Hepatocyte (in vitro differentiated cells): ENCODE data around the gene NMB.

Experiments used
- CTCF ChIP-seq: fragments of 200-600 bp; sonication (generic); IDR thresholded peaks from 2 replicates; pipeline ENCODE4 v1.5.1; 2016; ENCODE audit warnings: antibody characterized with exemption, mild to moderate bottlenecking; ENCODE audit not compliant: poor library complexity
- EZH2phosphoT487 ChIP-seq: fragments of 200-600 bp; sonication (generic); IDR thresholded peaks from one replicate; pipeline ENCODE4 v1.6.1; 2018; ENCODE audit warnings: antibody characterized with exemption, mild to moderate bottlenecking, low read depth, moderate library complexity; ENCODE audit not compliant: unreplicated experiment, severe bottlenecking

DNA sequence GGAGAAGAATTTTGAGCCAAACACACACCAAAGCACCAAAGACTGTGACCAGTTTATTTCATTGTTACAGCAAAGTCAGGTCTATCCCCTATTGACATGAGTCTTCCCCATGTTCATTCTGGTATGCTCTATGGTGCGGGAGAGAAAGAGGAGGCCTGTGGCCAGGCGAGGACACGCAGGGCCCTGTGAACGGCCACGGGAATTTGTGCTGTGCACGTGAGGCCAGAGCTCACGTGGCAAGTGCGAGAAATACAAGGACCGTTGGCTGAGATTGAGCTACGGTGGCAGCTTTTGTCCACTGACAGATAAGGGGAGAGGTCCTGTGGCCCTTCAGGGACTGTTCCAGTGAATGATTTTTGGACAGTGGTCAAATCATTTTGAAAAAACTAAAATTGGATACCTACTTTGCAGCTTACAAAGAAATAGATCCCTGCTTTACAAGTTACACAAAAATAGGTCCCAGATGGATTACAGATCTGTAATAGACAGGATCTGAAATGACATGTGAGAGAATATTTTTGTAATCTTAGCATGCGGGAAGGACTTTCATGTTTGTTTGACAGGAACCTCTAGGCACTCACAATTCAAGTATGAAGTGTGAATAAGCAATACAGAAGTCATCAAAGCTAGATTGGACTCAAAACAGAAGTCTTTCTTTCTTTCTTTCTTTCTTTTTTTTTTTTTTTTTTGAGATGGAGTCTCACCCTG lies 48.0 kb downstream of the NMB start:
- no peak for TF ChIP-seq CTCF
- TF ChIP-seq EZH2phosphoT487, result no peak
